ENCODE data around the gene SORCS2. TPM values are rescaled to one million over a fixed set of nuclear protein-coding genes. Genes with fewer than 3 reads are reported as not detected.

SORCS2 gene
- total RNA-seq, 1 experiment from 2014 or later = 0.06 TPM

DNA sequence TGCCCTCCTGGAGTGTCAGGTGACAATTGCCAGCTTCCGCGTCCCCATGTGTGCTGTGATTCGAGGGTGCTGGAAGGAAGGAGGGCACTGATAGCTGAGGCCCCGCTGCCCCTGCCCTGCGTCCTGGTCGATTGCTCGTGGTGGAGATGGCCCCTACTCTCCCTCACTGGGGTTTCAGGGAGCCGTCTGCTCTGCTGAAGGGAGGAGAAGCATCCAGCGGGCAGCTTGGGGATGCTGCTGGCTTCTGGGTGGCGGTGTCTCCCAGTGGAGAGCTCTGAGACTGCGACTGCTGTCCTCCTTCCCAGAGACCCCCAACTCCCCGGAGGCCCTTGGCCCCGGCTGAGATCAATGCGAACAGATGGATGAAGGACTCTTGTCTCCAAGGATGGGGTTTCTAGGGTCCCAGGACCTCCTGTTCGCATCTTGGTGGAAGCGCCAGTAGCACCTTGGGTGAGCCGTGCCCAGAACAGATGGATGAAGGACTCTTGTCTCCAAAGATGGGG is 143.8 kb downstream of the SORCS2 start:
- no TSS peak for BruUV-seq (replicated peaks)
- intact Hi-C loops (cut with micrococcal nuclease; ENCODE audit: unreplicated experiment) = loop anchor here (5.0 kb wide), 1 partner anchor 144 kb away; the partner anchor contains the start of gene SORCS2
- CTCF ChIA-PET = interaction anchor here (0.6 to 1.0 kb wide), 3 partner anchors 98 to 144 kb away, joined by 4 read pairs; no protein-coding TSS in a partner anchor
- Histone ChIP-seq H3K4me3 (ENCODE audit: low read depth, low read length, poor library complexity, severe bottlenecking) (no peak overlapping the region), H3K36me3 (ENCODE audit: insufficient read depth, low read length, poor library complexity, severe bottlenecking) (no peaks in the 10 kb centered on the region), H3K27me3 (replicated peaks; ENCODE audit: insufficient read depth, low read depth, low read length, poor library complexity) (no peaks in the 10 kb centered on the region), H3K9me3 (ENCODE audit: low read depth, low read length, poor library complexity, severe bottlenecking) (no peaks in the 10 kb centered on the region), H3K27ac (ENCODE audit: low read depth, low read length, poor library complexity, severe bottlenecking) (no peak overlapping the region), H3K4me1 (ENCODE audit: insufficient read depth, low read length, poor library complexity, severe bottlenecking) (no peaks in the 10 kb centered on the region)
- POLR2A ChIA-PET (ENCODE audit: low non-redundant PET) = no interaction called here
- DNase-seq (ENCODE audit: low spot score) = no peak
- TF ChIP-seq EZH2 (IDR thresholded peaks at IDR 0.05; ENCODE audit: borderline replicate concordance, low read depth, low read length, poor library complexity, severe bottlenecking) = no peak
- TF ChIP-seq CTCF (conservative IDR thresholded peaks at IDR 0.05; ENCODE audit: low read depth, low read length) = no peak

- no peak for DNase-seq (ENCODE audit: low spot score)
- Histone ChIP-seq H3K36me3 (ENCODE audit: insufficient read depth, low read length, poor library complexity, severe bottlenecking) (no peaks in the 10 kb centered on the region), H3K4me3 (ENCODE audit: low read depth, low read length, poor library complexity, severe bottlenecking) (no peak overlapping the region), H3K4me1 (ENCODE audit: insufficient read depth, low read length, poor library complexity, severe bottlenecking) (no peaks in the 10 kb centered on the region), H3K27ac (ENCODE audit: low read depth, low read length, poor library complexity, severe bottlenecking) (no peak overlapping the region), H3K9me3 (ENCODE audit: low read depth, low read length, poor library complexity, severe bottlenecking) (no peaks in the 10 kb centered on the region), H3K27me3 (replicated peaks; ENCODE audit: insufficient read depth, low read depth, low read length, poor library complexity) (no peaks in the 10 kb centered on the region)
- no TSS peak for BruUV-seq (replicated peaks)
- no peak for TF ChIP-seq CTCF (conservative IDR thresholded peaks at IDR 0.05; ENCODE audit: low read depth, low read length)
- no peak for TF ChIP-seq EZH2 (IDR thresholded peaks at IDR 0.05; ENCODE audit: borderline replicate concordance, low read depth, low read length, poor library complexity, severe bottlenecking)
- intact Hi-C loops (cut with micrococcal nuclease; ENCODE audit: unreplicated experiment) = loop anchor here (5.0 kb wide), 1 partner anchor 144 kb away; the partner anchor contains the start of gene SORCS2
- ChIA-PET CTCF (no interaction called here), POLR2A (ENCODE audit: low non-redundant PET) (no interaction called here)
Measured at GRCh38 chr4:7336732-7337131, 144.4 kb downstream of the SORCS2 start.

GRCh38 chr4:7337196-7338058 is 145.1 kb downstream of the SORCS2 start:
- no peak for DNase-seq (ENCODE audit: low spot score)
- CTCF ChIA-PET = no interaction called here
- no peak overlapping the region for H3K4me3 ChIP-seq (ENCODE audit: low read depth, low read length, poor library complexity, severe bottlenecking)
- intact Hi-C loops (cut with micrococcal nuclease; ENCODE audit: unreplicated experiment) = loop anchor here (5.0 kb wide), 1 partner anchor 145 kb away; the partner anchor contains the start of gene SORCS2
- no peaks in the 10 kb centered on the region for H3K9me3 ChIP-seq (ENCODE audit: low read depth, low read length, poor library complexity, severe bottlenecking)
- BruUV-seq (replicated peaks) = no TSS peak
- no peak overlapping the region for H3K27ac ChIP-seq (ENCODE audit: low read depth, low read length, poor library complexity, severe bottlenecking)
- no peaks in the 10 kb centered on the region for H3K4me1 ChIP-seq (ENCODE audit: insufficient read depth, low read length, poor library complexity, severe bottlenecking)
- TF ChIP-seq EZH2 (IDR thresholded peaks at IDR 0.05; ENCODE audit: borderline replicate concordance, low read depth, low read length, poor library complexity, severe bottlenecking) (no peak), CTCF (conservative IDR thresholded peaks at IDR 0.05; ENCODE audit: low read depth, low read length) (no peak)
- no peaks in the 10 kb centered on the region for H3K27me3 ChIP-seq (replicated peaks; ENCODE audit: insufficient read depth, low read depth, low read length, poor library complexity)
- no peaks in the 10 kb centered on the region for H3K36me3 ChIP-seq (ENCODE audit: insufficient read depth, low read length, poor library complexity, severe bottlenecking)
- POLR2A ChIA-PET (ENCODE audit: low non-redundant PET) = no interaction called here

All from A673 (cell line).